Karpas-422 (cell line): ENCODE data around the gene PSMG1. TPM values are rescaled to one million over a fixed set of nuclear protein-coding genes. Genes with fewer than 3 reads are reported as not detected.
"Not testable (repeated sequence)": the region's sequence is repeated elsewhere in the genome, so short reads cannot be mapped to it uniquely, and the experiment has no call there.

Experiments used
- DNase-seq: peaks from one replicate; pipeline ENCODE4 v3.0.0-alpha.2; 2015
- H2AFZ ChIP-seq: fragments of 200-600 bp; sonication (generic); 2 replicates; pipeline ENCODE4 v1.6.1; 2014; ENCODE audit warnings: antibody characterized with exemption, low read length, mixed read lengths
- H3K27ac ChIP-seq: fragments of 200-600 bp; sonication (generic); 2 replicates; pipeline ENCODE4 v1.5.1; 2014; ENCODE audit warnings: mild to moderate bottlenecking, low read length, moderate library complexity
- H3K27me3 ChIP-seq: fragments of 200-600 bp; sonication (generic); 2 replicates; pipeline ENCODE4 v1.6.1; 2014; ENCODE audit warnings: low read length, mixed read lengths
- H3K36me3 ChIP-seq: fragments of 200-600 bp; sonication (generic); 2 replicates; pipeline ENCODE4 v1.6.1; 2014; ENCODE audit warnings: low read length, mixed read lengths; ENCODE audit not compliant: insufficient read depth
- H3K4me1 ChIP-seq: fragments of 200-600 bp; sonication (generic); 2 replicates; pipeline ENCODE4 v1.6.1; 2014; ENCODE audit warnings: mild to moderate bottlenecking, low read length, mixed read lengths
- H3K4me2 ChIP-seq: fragments of 200-600 bp; sonication (generic); 2 replicates; pipeline ENCODE4 v1.6.1; 2014; ENCODE audit warnings: low read length, low read depth, mild to moderate bottlenecking; ENCODE audit not compliant: poor library complexity, severe bottlenecking
- H3K4me3 ChIP-seq: fragments of 200-600 bp; sonication (generic); 2 replicates; pipeline ENCODE4 v1.5.1; 2014; ENCODE audit warnings: mild to moderate bottlenecking, antibody characterized with exemption, low read length, mixed read lengths
- H3K79me2 ChIP-seq: fragments of 200-600 bp; sonication (generic); 2 replicates; pipeline ENCODE4 v1.6.1; 2014; ENCODE audit warnings: mild to moderate bottlenecking, low read length, mixed read lengths
- H3K9ac ChIP-seq: fragments of 200-600 bp; sonication (generic); 2 replicates; pipeline ENCODE4 v1.6.0; 2014; ENCODE audit warnings: low read length
- H3K9me2 ChIP-seq: fragments of 200-600 bp; sonication (generic), shearing (Covaris generic); replicated peaks from 2 replicates; pipeline ENCODE4 v1.6.0; 2014; ENCODE audit warnings: mild to moderate bottlenecking, low read length, moderate library complexity; ENCODE audit not compliant: insufficient read depth
- H3K9me3 ChIP-seq: fragments of 300-700, 200-600 bp; sonication (generic); 2 replicates; pipeline ENCODE4 v1.6.1; 2014; ENCODE audit warnings: low read length, mixed read lengths
- H4K20me1 ChIP-seq: fragments of 200-600 bp; sonication (generic); 2 replicates; pipeline ENCODE4 v1.6.1; 2014; ENCODE audit warnings: mild to moderate bottlenecking, antibody characterized with exemption, low read length, low read depth; ENCODE audit not compliant: insufficient read depth
- total RNA-seq: library from RNA; depleted of rRNA; stranded (reverse); fragments of >200 nt; shearing (Covaris generic); gene quantifications from 2 replicates; pipeline ENCODE4 v1.2.3, GENCODE V29; 2014; ENCODE audit warnings: low replicate concordance; rRNA removed

PSMG1 gene, protein sequence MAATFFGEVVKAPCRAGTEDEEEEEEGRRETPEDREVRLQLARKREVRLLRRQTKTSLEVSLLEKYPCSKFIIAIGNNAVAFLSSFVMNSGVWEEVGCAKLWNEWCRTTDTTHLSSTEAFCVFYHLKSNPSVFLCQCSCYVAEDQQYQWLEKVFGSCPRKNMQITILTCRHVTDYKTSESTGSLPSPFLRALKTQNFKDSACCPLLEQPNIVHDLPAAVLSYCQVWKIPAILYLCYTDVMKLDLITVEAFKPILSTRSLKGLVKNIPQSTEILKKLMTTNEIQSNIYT
- 60.9 and 69.6 TPM in 2 replicates for total RNA-seq

DNA sequence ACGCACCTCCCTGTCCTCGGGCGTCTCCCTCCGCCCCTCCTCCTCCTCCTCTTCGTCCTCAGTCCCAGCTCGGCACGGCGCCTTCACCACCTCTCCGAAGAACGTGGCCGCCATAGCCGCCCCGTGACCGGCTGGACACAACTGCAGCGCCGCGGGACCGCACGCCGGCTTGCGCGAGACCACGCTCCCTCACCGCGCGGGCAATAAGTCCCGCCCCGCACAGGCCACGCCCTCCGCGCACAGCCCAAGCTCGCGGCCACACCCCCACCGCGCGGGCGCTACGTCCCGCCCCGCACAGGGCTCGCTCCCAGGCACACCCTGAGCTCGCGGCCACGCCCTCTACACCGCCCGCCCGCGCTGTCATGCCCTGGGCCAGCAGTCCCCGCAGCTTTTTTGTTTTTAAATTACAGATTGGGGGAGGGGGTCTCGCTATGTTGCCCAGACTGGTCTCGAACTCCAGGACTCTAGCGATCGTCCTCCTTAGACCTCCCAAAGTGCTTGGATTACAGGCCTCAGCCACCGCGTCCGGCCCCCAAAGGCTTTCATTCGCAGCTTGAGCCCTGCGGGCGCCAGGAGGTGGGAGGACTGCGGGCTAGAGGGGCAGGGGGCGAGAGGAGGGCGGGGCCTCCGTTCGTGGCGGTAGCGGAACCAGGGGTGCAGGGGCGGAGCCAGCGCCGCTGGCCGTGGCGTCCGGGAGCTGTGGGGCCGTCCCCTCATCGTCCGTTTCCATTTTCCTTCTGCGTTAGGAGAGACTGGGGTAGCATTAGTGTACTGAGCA lies at the start of gene PSMG1:
TSS of gene PSMG1 (minus strand) at position 180 of the 778 bp plus-strand sequence. CDS start at position 114, 66 bp downstream.
- Histone ChIP-seq H3K79me2 (peaks cover 64% of the 10 kb centered on the region), H3K9me2 (no peaks in the 10 kb centered on the region), H3K9ac (peak within 1 kb of the TSS; percentile 92), H3K4me3 (peak within 1 kb of the TSS; percentile 92), H3K27ac (peak within 1 kb of the TSS; percentile 87), H3K4me2 (peak within 1 kb of the TSS; percentile 81), H3K4me1 (peaks cover 59% of the 10 kb centered on the region), H2AFZ (no peak within 1 kb of the TSS), H3K9me3 (no peaks in the 10 kb centered on the region), H3K27me3 (no peaks in the 10 kb centered on the region), H3K36me3 (peaks cover 17% of the 10 kb centered on the region; the same call in 1 of the 2 replicates), H4K20me1 (no peaks in the 10 kb centered on the region)
- DNase-seq, result peak; percentile 98

DNA sequence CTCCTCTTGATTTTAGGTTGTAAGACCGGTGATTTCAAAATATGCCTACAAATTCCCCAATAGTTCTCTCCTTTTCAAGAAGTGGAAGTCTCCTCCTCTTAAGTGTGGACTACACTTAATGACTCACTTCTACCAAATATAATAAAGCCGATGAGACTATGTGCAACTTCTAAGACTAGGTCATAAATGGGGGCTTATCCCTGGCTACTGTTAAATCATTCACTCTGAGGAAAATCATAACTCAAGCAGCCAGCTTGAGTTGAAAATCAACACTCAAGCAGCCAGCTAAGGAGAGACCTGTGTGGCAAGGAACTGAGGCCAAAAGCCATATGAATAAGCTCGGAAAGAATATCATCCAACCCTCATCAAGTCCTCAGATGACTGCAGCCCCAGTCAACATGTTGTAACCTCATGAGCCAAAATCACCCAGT lies 49.6 kb upstream of the PSMG1 start:
- H3K4me1 ChIP-seq, result no peaks in the 10 kb centered on the region
- no peak overlapping the region for H3K4me2 ChIP-seq
- peaks cover 15% of the 10 kb centered on the region; the same call in 1 of the 2 replicates for H4K20me1 ChIP-seq
- H3K9me3 ChIP-seq, result no peaks in the 10 kb centered on the region
- H3K4me3 ChIP-seq, result no peak overlapping the region
- H3K9ac ChIP-seq, result no peak overlapping the region
- H3K27ac ChIP-seq, result no peak overlapping the region
- H3K36me3 ChIP-seq, result peaks cover 85% of the 10 kb centered on the region
- no peaks in the 10 kb centered on the region for H3K27me3 ChIP-seq
- DNase-seq, result no peak
- H3K9me2 ChIP-seq, result no peaks in the 10 kb centered on the region
- H2AFZ ChIP-seq, result no peak overlapping the region
- H3K79me2 ChIP-seq, result peaks cover 91% of the 10 kb centered on the region

DNA sequence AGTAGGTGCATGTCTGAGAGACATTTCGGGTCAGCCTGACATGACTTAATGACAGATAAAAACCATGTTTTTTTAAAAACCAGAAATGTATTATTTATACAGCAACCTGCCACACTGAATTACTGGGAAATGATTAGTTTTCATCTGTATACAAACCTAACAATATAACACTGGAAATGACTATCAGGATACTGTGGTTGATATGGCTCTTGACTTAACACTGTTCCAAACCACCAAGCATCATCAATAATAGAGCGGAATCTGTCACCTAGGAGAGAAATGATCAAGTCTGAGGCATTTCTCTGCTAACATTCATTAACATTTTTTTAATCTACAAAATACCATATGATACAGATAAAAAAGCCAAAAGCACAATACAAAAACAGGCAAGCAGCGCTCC lies 41.7 kb upstream of the PSMG1 start:
- Histone ChIP-seq H3K4me2 (no peak overlapping the region), H3K27ac (no peak overlapping the region), H3K79me2 (peaks cover 65% of the 10 kb centered on the region), H3K27me3 (no peaks in the 10 kb centered on the region), H2AFZ (no peak overlapping the region), H3K4me1 (no peaks in the 10 kb centered on the region), H3K4me3 (no peak overlapping the region), H3K36me3 (peaks cover 57% of the 10 kb centered on the region), H3K9me2 (no peaks in the 10 kb centered on the region), H3K9ac (no peak overlapping the region), H4K20me1 (no peaks in the 10 kb centered on the region), H3K9me3 (no peaks in the 10 kb centered on the region)
- DNase-seq, result no peak

DNA sequence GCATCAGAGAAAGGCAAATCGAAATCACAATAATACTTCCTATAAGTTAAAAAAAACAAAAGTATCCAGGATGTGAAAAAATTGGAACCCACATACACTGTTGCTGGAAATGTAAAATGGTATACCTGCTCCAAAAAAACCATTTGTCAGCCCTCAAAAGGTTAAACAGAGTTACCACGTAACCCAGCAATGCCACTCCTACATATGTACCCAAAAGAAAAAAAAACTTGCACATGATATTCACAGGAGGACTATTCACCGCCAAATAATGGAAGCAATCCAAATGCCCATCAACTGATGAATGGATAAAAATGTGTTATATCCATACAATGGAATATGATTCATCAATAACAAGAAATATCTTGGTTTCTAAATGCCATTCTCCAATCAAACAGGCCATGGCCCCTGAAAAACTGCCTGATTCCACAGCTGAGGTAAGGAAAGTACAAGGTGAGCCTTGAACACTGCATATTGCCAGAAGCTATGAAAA lies 38.8 kb upstream of the PSMG1 start:
- H3K4me2 ChIP-seq, result no peak overlapping the region
- H3K9me2 ChIP-seq, result no peaks in the 10 kb centered on the region
- DNase-seq, result no peak
- H2AFZ ChIP-seq, result no peak overlapping the region
- H3K4me3 ChIP-seq, result no peak overlapping the region
- H4K20me1 ChIP-seq, result no peaks in the 10 kb centered on the region
- no peak overlapping the region for H3K9ac ChIP-seq
- H3K79me2 ChIP-seq, result peaks cover 43% of the 10 kb centered on the region
- H3K4me1 ChIP-seq, result no peaks in the 10 kb centered on the region
- peaks cover 53% of the 10 kb centered on the region for H3K36me3 ChIP-seq
- H3K27ac ChIP-seq, result no peak overlapping the region
- no peaks in the 10 kb centered on the region for H3K27me3 ChIP-seq
- H3K9me3 ChIP-seq, result no peaks in the 10 kb centered on the region

DNA sequence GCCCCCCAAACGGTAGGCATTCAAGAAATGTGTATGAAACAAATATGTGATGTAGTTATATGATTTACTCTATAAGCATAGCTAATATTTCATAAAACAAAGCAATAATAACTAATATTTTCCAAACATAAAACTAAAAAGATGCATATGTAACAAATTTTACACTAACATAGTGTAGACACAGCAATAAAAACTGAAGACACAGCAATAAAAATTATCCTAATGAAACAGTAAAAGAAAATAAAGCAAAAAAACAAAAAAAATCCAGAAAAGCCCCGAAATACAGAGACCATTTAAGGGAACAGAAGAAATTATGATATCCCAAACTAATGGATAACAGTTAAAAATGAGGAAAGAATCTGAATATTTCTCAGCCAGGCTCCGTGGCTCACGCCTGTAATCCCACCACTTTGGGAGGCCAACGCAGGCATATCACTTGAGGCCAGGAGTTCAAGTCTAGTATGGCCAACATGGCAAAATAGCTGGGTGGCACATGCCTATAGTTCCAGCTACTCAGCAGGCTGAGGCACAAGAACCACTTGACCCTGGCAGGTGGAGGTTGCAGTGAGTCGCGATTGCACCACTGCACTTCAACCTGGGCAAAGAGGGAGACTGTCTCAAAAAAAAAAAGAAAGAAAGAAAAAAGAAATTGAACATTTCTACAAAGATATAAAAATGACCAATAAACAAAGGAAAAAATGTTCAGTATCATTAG lies 38.2 kb upstream of the PSMG1 start:
- H3K27ac ChIP-seq, result no peak overlapping the region
- H3K79me2 ChIP-seq, result peaks cover 38% of the 10 kb centered on the region
- no peaks in the 10 kb centered on the region for H3K9me3 ChIP-seq
- no peaks in the 10 kb centered on the region for H4K20me1 ChIP-seq
- no peak overlapping the region for H3K4me3 ChIP-seq
- no peaks in the 10 kb centered on the region for H3K9me2 ChIP-seq
- H3K9ac ChIP-seq, result no peak overlapping the region
- no peak for DNase-seq
- no peak overlapping the region for H3K4me2 ChIP-seq
- no peaks in the 10 kb centered on the region for H3K4me1 ChIP-seq
- no peaks in the 10 kb centered on the region for H3K27me3 ChIP-seq
- no peak overlapping the region for H2AFZ ChIP-seq
- peaks cover 51% of the 10 kb centered on the region for H3K36me3 ChIP-seq

DNA sequence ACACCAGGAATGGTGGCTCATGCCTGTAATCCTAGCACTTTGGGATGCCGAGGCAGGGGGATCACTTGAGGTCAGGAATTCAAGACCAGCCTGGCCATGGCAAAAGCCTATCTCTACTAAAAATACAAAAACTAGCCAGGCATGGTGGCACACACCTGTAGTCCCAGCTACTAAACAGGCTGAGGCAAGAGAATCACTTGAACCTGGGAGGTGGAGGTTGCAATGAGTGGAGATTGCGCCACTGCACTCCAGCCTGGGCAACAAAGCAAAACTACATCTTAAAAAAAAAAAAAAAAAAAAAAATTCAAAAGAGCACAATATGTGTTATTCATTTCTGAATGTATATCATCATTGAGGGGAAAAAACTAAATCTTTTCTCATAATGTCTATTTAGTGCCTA lies 37.6 kb upstream of the PSMG1 start:
- not testable (repeated sequence) for H3K9me3 ChIP-seq, H3K9me2 ChIP-seq, H3K27ac ChIP-seq, H4K20me1 ChIP-seq, DNase-seq, H3K4me3 ChIP-seq, H3K9ac ChIP-seq, H3K27me3 ChIP-seq, H3K4me1 ChIP-seq, H2AFZ ChIP-seq, H3K4me2 ChIP-seq
- Histone ChIP-seq H3K36me3 (peaks cover 52% of the 10 kb centered on the region), H3K79me2 (peaks cover 35% of the 10 kb centered on the region)

DNA sequence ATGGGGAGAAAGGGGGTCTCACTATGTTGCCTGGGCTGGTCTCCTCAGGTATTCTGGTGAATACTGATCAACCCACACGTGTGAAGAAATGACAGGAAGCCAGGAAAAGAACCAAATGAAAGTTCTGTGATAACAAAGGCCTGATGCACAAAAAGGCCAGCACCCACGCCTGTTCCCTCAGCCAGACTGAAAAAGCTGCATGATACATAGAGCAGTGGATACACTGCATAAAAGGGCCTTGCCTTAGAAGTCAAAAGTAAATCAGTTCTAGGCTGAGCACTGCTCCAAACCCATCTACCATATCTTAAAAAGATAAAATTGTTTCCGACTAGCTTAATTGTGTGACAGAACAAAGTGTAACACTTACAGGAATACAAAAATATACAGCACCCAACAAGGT lies 36.9 kb upstream of the PSMG1 start:
- Histone ChIP-seq H3K4me3 (no peak overlapping the region), H2AFZ (no peak overlapping the region), H3K27ac (no peak overlapping the region), H3K79me2 (peaks cover 39% of the 10 kb centered on the region), H3K9ac (no peak overlapping the region), H3K27me3 (no peaks in the 10 kb centered on the region), H3K4me1 (no peaks in the 10 kb centered on the region), H4K20me1 (no peaks in the 10 kb centered on the region), H3K4me2 (no peak overlapping the region), H3K9me2 (no peaks in the 10 kb centered on the region), H3K36me3 (peaks cover 57% of the 10 kb centered on the region), H3K9me3 (no peaks in the 10 kb centered on the region)
- DNase-seq, result no peak

DNA sequence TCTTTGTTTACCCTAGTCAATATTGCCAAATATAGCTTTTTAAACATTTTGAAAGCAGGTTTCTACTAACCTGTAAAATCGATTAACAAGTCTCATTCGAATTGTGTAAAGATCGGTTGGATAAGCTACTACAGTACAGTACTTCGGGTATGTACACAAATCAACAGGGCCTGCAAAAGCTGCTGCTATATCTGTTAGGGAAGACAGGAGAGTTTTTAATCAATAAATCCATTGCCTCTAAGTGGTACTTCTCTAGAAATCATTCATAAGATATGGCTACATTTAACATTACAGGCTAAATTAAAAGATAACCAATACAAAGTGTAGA lies 34.8 kb upstream of the PSMG1 start:
- Histone ChIP-seq H3K4me3 (no peak overlapping the region), H3K4me1 (no peaks in the 10 kb centered on the region), H3K4me2 (no peak overlapping the region), H3K9ac (no peak overlapping the region), H2AFZ (no peak overlapping the region), H3K36me3 (peaks cover 60% of the 10 kb centered on the region), H4K20me1 (no peaks in the 10 kb centered on the region), H3K79me2 (peaks cover 40% of the 10 kb centered on the region), H3K27ac (no peak overlapping the region), H3K9me3 (no peaks in the 10 kb centered on the region), H3K9me2 (no peaks in the 10 kb centered on the region), H3K27me3 (no peaks in the 10 kb centered on the region)
- DNase-seq, result no peak
